ELR (cell line): ENCODE measurements around the gene PAFAH1B2.
"Not testable (repeated sequence)": the region's sequence is repeated elsewhere in the genome, so short reads cannot be mapped to it uniquely, and the experiment has no call there.

Experiments used
- DNase-seq: peaks from one replicate; pipeline ENCODE4 v3.0.0-alpha.2; 2015; ENCODE audit warnings: low read depth

PAFAH1B2 gene

GRCh38 chr11:117127171-117127901 lies 16.8 kb upstream of the PAFAH1B2 start:
- no peak for DNase-seq

- no peak for DNase-seq
Measured at GRCh38 chr11:117128289-117128688, 15.8 kb upstream of the PAFAH1B2 start.

GRCh38 chr11:117130396-117130795 lies 13.7 kb upstream of the PAFAH1B2 start:
- not testable (repeated sequence) for DNase-seq

- DNase-seq = no peak
Measured at GRCh38 chr11:117130879-117131278, 13.2 kb upstream of the PAFAH1B2 start.

GRCh38 chr11:117134431-117134830 lies 9.7 kb upstream of the PAFAH1B2 start:
- DNase-seq = no peak

- not testable (repeated sequence) for DNase-seq
Measured at GRCh38 chr11:117134979-117135378, 9.1 kb upstream of the PAFAH1B2 start.

- not testable (repeated sequence) for DNase-seq
Measured at GRCh38 chr11:117137223-117138086, 6.6 kb upstream of the PAFAH1B2 start.

- peak; percentile 53 for DNase-seq
Measured at GRCh38 chr11:117143390-117143789, 697 bp upstream of the PAFAH1B2 start.

GRCh38 chr11:117144477-117145392 lies 648 bp downstream of the PAFAH1B2 start:
- peak; percentile 86 for DNase-seq

GRCh38 chr11:117145393-117145761 lies 1.3 kb downstream of the PAFAH1B2 start:
- DNase-seq = peak; percentile 64

- DNase-seq = peak; percentile 14
Measured at GRCh38 chr11:117146521-117146920, 2.4 kb downstream of the PAFAH1B2 start.

GRCh38 chr11:117152066-117152465 lies 8.0 kb downstream of the PAFAH1B2 start:
- no peak for DNase-seq

GRCh38 chr11:117154468-117154867 lies 10.4 kb downstream of the PAFAH1B2 start:
- no peak for DNase-seq

- DNase-seq = no peak
Measured at GRCh38 chr11:117157507-117157906, 13.4 kb downstream of the PAFAH1B2 start.

- DNase-seq = no peak
Measured at GRCh38 chr11:117159892-117160291, 15.8 kb downstream of the PAFAH1B2 start.

GRCh38 chr11:117160826-117161225 lies 16.7 kb downstream of the PAFAH1B2 start:
- no peak for DNase-seq

- no peak for DNase-seq
Measured at GRCh38 chr11:117166491-117166890, 22.4 kb downstream of the PAFAH1B2 start.

- no peak for DNase-seq
Measured at GRCh38 chr11:117169736-117170135, 25.6 kb downstream of the PAFAH1B2 start.

GRCh38 chr11:117170210-117170609 lies 26.1 kb downstream of the PAFAH1B2 start:
- no peak for DNase-seq

- DNase-seq = no peak
Measured at GRCh38 chr11:117171007-117171403, 26.9 kb downstream of the PAFAH1B2 start.

GRCh38 chr11:117171404-117172061 lies 27.4 kb downstream of the PAFAH1B2 start:
- DNase-seq = no peak
